Keratinocyte (primary cell): ENCODE data around the gene TMUB2. TPM values are rescaled to one million over a fixed set of nuclear protein-coding genes. Genes with fewer than 3 reads are reported as not detected.

ENCODE experiments used
- DNase-seq: peaks from one replicate; pipeline ENCODE4 v3.0.0-alpha.2; 2011; ENCODE audit warnings: low read depth, missing footprints, low spot score
- FAIRE-seq: peaks from 2 replicates; lab custom pipeline; 2011; peaks lifted over from hg19 to GRCh38; lab: Jason Lieb, UNC
- H2AFZ ChIP-seq: 2 replicates; pipeline ENCODE4 v1.6.0; 2012; ENCODE audit warnings: low read length, control low read depth, inconsistent platforms; ENCODE audit not compliant: control insufficient read depth
- H3K27ac ChIP-seq: 2 replicates; pipeline ENCODE4 v1.5.1; 2011; ENCODE audit warnings: low read length; ENCODE audit not compliant: control insufficient read depth, insufficient read depth
- H3K27me3 ChIP-seq: 3 replicates; pipeline ENCODE4 v1.6.0; 2011; ENCODE audit warnings: low read length; ENCODE audit not compliant: control insufficient read depth, insufficient read depth; ENCODE audit errors: extremely low read depth
- H3K36me3 ChIP-seq, 2 experiments: 2 replicates in 1 of 2; 3 replicates in 1 of 2; pipeline ENCODE4 v1.5.1; 2011; ENCODE audit warnings: low read length in 2 of 2, mild to moderate bottlenecking in 1 of 2; ENCODE audit not compliant: control insufficient read depth in 2 of 2, insufficient read depth in 2 of 2; ENCODE audit errors: extremely low read depth in 1 of 2
- H3K4me1 ChIP-seq: 3 replicates; pipeline ENCODE4 v1.5.1; 2011; ENCODE audit warnings: low read length; ENCODE audit not compliant: control insufficient read depth, insufficient read depth; ENCODE audit errors: extremely low read depth
- H3K4me2 ChIP-seq: 3 replicates; pipeline ENCODE4 v1.6.0; 2011; ENCODE audit warnings: low read depth, low read length; ENCODE audit not compliant: control insufficient read depth, insufficient read depth; ENCODE audit errors: extremely low read depth
- H3K4me3 ChIP-seq, 3 experiments: fragments of 200-600 bp in 1 of 3; sonication (generic) in 1 of 3; 2 replicates in 2 of 3; 3 replicates in 1 of 3; pipeline ENCODE4 v1.5.1; 2011 to 2016; ENCODE audit warnings: low read length in 3 of 3, mild to moderate bottlenecking in 3 of 3, control low read depth in 2 of 3, inconsistent platforms in 1 of 3, low read depth in 1 of 3, mixed read lengths in 1 of 3, mixed run types in 1 of 3, moderate library complexity in 1 of 3; ENCODE audit not compliant: control insufficient read depth in 2 of 3, insufficient read depth in 2 of 3; ENCODE audit errors: extremely low read depth in 1 of 3
- H3K79me2 ChIP-seq: 2 replicates; pipeline ENCODE4 v1.6.0; 2012; ENCODE audit warnings: low read length; ENCODE audit not compliant: control insufficient read depth, insufficient read depth
- H3K9ac ChIP-seq: 3 replicates; pipeline ENCODE4 v1.6.0; 2011; ENCODE audit warnings: low read length; ENCODE audit not compliant: control insufficient read depth, insufficient read depth; ENCODE audit errors: extremely low read depth
- H3K9me1 ChIP-seq: 3 replicates; pipeline ENCODE4 v1.6.0; 2011; ENCODE audit warnings: low read length; ENCODE audit not compliant: control insufficient read depth, insufficient read depth; ENCODE audit errors: extremely low read depth
- H3K9me3 ChIP-seq: 2 replicates; pipeline ENCODE4 v1.5.1; 2012; ENCODE audit warnings: low read depth, low read length; ENCODE audit not compliant: control insufficient read depth
- H4K20me1 ChIP-seq: 3 replicates; pipeline ENCODE4 v1.6.0; 2011; ENCODE audit warnings: low read length; ENCODE audit not compliant: control insufficient read depth, insufficient read depth; ENCODE audit errors: extremely low read depth
- CTCF ChIP-seq, 3 experiments: IDR thresholded peaks in 1 of 3; conservative IDR thresholded peaks in 1 of 3; optimal IDR thresholded peaks in 1 of 3; 2 replicates in 2 of 3; 3 replicates in 1 of 3; pipeline versions ENCODE3 to v1.5.1; 2011; ENCODE audit warnings: low read length in 3 of 3, mild to moderate bottlenecking in 3 of 3, moderate library complexity in 2 of 3, control low read depth in 1 of 3, inconsistent platforms in 1 of 3; ENCODE audit not compliant: insufficient read depth in 2 of 3; ENCODE audit errors: extremely low read depth in 1 of 3
- EZH2 ChIP-seq: IDR thresholded peaks from one replicate; pipeline ENCODE4 v1.6.1; 2012; ENCODE audit warnings: inconsistent platforms, mild to moderate bottlenecking, low read length, moderate library complexity
- dilution Hi-C: fragments of 300-500 bp; cut with MboI; formaldehyde crosslinking; loops from one replicate; pipeline ENCODE4 v1.7.0; 2020; ENCODE audit warnings: low sequenced_read_pairs; ENCODE audit not compliant: extremely low pct_ligation_motif_present
- polyA plus RNA-seq, 5 experiments: library from polyadenylated mRNA; depleted of rRNA in 3 of 5; stranded (reverse) in 3 of 5; stranded (forward) in 1 of 5; unstranded in 1 of 5; fragments of >200 nt; gene quantifications; 1 replicate in 1 of 5; 2 replicates in 3 of 5; 3 replicates in 1 of 5; pipeline versions ENCODE4 v1.2.1 to v1.2.3, GENCODE V29; 2011 to 2012; ENCODE audit warnings: missing spikeins in 2 of 5, low read depth in 1 of 5, low replicate concordance in 1 of 5

Gene TMUB2
- polyA plus RNA-seq, 1 donor (not counting 4 experiments of a cell fraction or from before 2014, with no cell fraction given): 25.5 TPM

DNA sequence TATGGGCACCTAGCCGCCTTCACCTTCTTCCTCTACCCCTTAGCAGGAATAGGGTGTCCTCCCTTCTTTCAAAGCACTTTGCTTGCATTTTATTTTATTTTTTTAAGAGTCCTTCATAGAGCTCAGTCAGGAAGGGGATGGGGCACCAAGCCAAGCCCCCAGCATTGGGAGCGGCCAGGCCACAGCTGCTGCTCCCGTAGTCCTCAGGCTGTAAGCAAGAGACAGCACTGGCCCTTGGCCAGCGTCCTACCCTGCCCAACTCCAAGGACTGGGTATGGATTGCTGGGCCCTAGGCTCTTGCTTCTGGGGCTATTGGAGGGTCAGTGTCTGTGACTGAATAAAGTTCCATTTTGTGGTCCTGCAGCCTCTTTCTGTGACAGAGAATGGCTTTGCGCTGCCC is 4.6 kb downstream of the TMUB2 start:
- H3K79me2 ChIP-seq: peaks cover 17% of the 10 kb centered on the region
- no peaks in the 10 kb centered on the region for H4K20me1 ChIP-seq
- no peak overlapping the region for H3K4me2 ChIP-seq
- peaks cover 8% of the 10 kb centered on the region for H3K4me1 ChIP-seq
- peaks cover 34 to 40% of the 10 kb centered on the region in 2 experiments for H3K36me3 ChIP-seq
- H3K9me3 ChIP-seq: no peaks in the 10 kb centered on the region
- no peak overlapping the region for H2AFZ ChIP-seq
- H3K27ac ChIP-seq: no peak overlapping the region
- H3K9ac ChIP-seq: no peak overlapping the region
- no peak for FAIRE-seq
- TF ChIP-seq EZH2 (no peak), CTCF (optimal IDR thresholded peaks at IDR 0.05 in 1 of 3, IDR thresholded peaks at IDR 0.05 in 1 of 3, conservative IDR thresholded peaks at IDR 0.05 in 1 of 3; ENCODE audit: extremely low read depth in 1 of 3, insufficient read depth in 2 of 3, low read length in 3 of 3) (no peak)
- dilution Hi-C loops: no loop called here
- no peak overlapping the region for H3K4me3 ChIP-seq
- no peaks in the 10 kb centered on the region for H3K27me3 ChIP-seq
- no peak for DNase-seq
- no peaks in the 10 kb centered on the region for H3K9me1 ChIP-seq

- TF ChIP-seq CTCF (optimal IDR thresholded peaks at IDR 0.05 in 1 of 3, IDR thresholded peaks at IDR 0.05 in 1 of 3, conservative IDR thresholded peaks at IDR 0.05 in 1 of 3; ENCODE audit: extremely low read depth in 1 of 3, insufficient read depth in 2 of 3, low read length in 3 of 3) (no peak), EZH2 (no peak)
- no peaks in the 10 kb centered on the region for H3K27me3 ChIP-seq
- no peak overlapping the region for H3K27ac ChIP-seq
- H3K79me2 ChIP-seq: peaks cover 19% of the 10 kb centered on the region
- H3K4me1 ChIP-seq: peaks cover 8% of the 10 kb centered on the region
- no peaks in the 10 kb centered on the region for H4K20me1 ChIP-seq
- no peak overlapping the region for H3K4me2 ChIP-seq
- FAIRE-seq (no peak), DNase-seq (no peak)
- no peaks in the 10 kb centered on the region for H3K9me3 ChIP-seq
- H3K9me1 ChIP-seq: no peaks in the 10 kb centered on the region
- no peak overlapping the region for H3K4me3 ChIP-seq
- no peak overlapping the region for H3K9ac ChIP-seq
- H2AFZ ChIP-seq: no peak overlapping the region
- H3K36me3 ChIP-seq: peaks cover 38 to 42% of the 10 kb centered on the region in 2 experiments
- dilution Hi-C loops: no loop called here
Observed at GRCh38 chr17:44191941-44192496, 5.2 kb downstream of the TMUB2 start.
